Stimulated activated effector memory CD8-positive, alpha-beta T cell treated with anti-CD3 and anti-CD28 coated beads, Interleukin-12 subunit alpha, Interleukin-12 subunit beta, amount 100 ng/mL, for 72 hours (primary cell): ENCODE measurements around the gene SAPCD2.

ENCODE experiments used
- ATAC-seq: fragments of 150-1000 bp; cut with Tn5 transposase; 2 replicates; pipeline ENCODE4 v1.10.0; 2021
- DNase-seq, 2 donors: peaks; one replicate each; pipeline ENCODE4 v3.0.0; 2021 to 2022; ENCODE audit warnings: low spot score in 2 of 2
- H3K27ac Mint-ChIP-seq: one replicate; pipeline ENCODE4 v1.8.0; 2022; ENCODE audit warnings: mild to moderate bottlenecking, mixed read lengths
- H3K36me3 Mint-ChIP-seq: one replicate; pipeline ENCODE4 v1.8.0; 2022; ENCODE audit warnings: mild to moderate bottlenecking, mixed read lengths
- H3K4me1 Mint-ChIP-seq: one replicate; pipeline ENCODE4 v1.8.0; 2022; ENCODE audit warnings: mixed read lengths
- H3K4me3 Mint-ChIP-seq: one replicate; pipeline ENCODE4 v1.8.0; 2022; ENCODE audit warnings: mild to moderate bottlenecking, mixed read lengths
- H3K9me3 Mint-ChIP-seq: one replicate; pipeline ENCODE4 v1.8.0; 2022; ENCODE audit warnings: mixed read lengths

The SAPCD2 gene

GRCh38 chr9:137110147-137110910 is 40.0 kb upstream of the SAPCD2 start:
- Mint-ChIP-seq H3K36me3 (peaks cover 40% of the 10 kb centered on the region), H3K4me3 (no peak overlapping the region), H3K27ac (peak overlapping the region; percentile 75), H3K4me1 (peaks cover 14% of the 10 kb centered on the region), H3K9me3 (no peaks in the 10 kb centered on the region)
- ATAC-seq (no peak), DNase-seq (no peak)

DNA sequence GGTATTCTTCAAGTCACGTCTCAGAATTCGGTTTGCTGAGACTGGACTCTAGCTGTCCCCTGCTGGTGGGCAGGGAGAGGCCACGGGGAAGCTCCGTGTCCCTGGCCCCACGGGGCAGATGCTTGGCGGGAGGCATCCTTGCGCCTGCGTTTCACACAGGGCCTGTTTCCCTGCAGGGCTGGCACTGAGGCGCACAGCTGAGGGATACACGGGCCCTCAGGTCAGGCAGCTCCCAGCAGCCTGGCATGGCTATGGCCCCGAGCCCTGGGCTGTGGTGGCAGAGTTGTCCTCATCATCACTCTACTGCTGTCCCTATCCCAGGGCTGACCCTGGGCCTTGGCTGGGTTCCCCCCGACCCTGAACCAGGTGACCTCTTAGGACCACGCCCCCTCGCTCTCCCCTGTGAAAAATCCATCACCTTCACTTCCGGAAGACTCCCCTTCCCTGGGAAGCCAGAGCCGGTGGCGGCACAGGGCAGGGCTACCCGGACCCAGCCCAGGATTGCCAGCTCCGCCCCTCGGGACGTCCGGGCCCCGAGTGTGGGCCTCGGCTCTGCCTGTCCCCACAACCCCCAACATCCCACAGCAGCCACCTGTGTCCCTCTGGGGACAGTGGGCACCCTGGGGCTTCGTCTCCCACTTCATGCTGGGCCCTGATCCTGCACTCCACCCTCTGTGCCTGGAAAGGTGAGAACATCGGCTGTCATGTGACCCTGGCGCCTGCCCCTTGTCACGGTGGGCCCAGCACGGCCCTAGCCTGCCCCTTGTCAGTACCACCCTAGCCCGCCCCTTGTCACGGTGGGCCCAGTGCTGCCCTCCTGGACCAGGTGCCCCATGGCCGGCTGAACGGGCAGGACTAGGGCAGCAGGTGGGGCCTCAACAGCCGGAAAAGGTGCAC is 39.1 kb upstream of the SAPCD2 start:
- H3K36me3 Mint-ChIP-seq, result peaks cover 40% of the 10 kb centered on the region
- H3K4me1 Mint-ChIP-seq, result peaks cover 14% of the 10 kb centered on the region
- DNase-seq (no peak), ATAC-seq (no peak)
- H3K27ac Mint-ChIP-seq, result no peak overlapping the region
- no peak overlapping the region for H3K4me3 Mint-ChIP-seq
- no peaks in the 10 kb centered on the region for H3K9me3 Mint-ChIP-seq

GRCh38 chr9:137108608-137109249 is 38.4 kb upstream of the SAPCD2 start:
- Mint-ChIP-seq H3K4me3 (no peak overlapping the region), H3K36me3 (peaks cover 40% of the 10 kb centered on the region), H3K9me3 (no peaks in the 10 kb centered on the region), H3K4me1 (peaks cover 14% of the 10 kb centered on the region), H3K27ac (no peak overlapping the region)
- DNase-seq, result no peak
- ATAC-seq, result no peak

DNA sequence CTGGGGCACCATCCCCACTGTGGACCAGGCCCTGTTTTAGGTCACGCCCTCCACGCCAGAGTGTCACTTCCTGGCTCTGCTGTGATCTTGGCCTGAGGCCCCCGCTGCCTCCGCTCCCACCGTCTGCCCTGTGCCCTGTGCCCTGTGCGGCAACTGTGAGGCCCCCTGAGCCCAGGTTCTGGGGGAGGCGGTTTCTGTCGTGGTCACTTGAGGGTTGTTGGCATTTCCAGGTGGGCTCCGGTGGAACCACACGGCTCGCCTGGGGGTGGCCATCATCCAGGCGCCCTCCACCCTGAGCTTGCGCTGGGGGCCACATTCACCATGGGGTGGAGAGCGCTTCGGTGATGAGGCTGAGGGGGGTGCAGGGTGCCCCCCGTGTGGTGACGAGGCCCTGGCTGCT is 37.6 kb upstream of the SAPCD2 start:
- Mint-ChIP-seq H3K4me3 (no peak overlapping the region), H3K9me3 (no peaks in the 10 kb centered on the region), H3K27ac (no peak overlapping the region), H3K36me3 (peaks cover 40% of the 10 kb centered on the region), H3K4me1 (peaks cover 9% of the 10 kb centered on the region)
- DNase-seq (no peak), ATAC-seq (no peak)

- peaks cover 5% of the 10 kb centered on the region for H3K4me1 Mint-ChIP-seq
- H3K27ac Mint-ChIP-seq, result no peak overlapping the region
- peaks cover 40% of the 10 kb centered on the region for H3K36me3 Mint-ChIP-seq
- H3K9me3 Mint-ChIP-seq, result no peaks in the 10 kb centered on the region
- ATAC-seq, result no peak
- no peak for DNase-seq
- no peak overlapping the region for H3K4me3 Mint-ChIP-seq
Observed at GRCh38 chr9:137107312-137107921, 37.1 kb upstream of the SAPCD2 start.

DNA sequence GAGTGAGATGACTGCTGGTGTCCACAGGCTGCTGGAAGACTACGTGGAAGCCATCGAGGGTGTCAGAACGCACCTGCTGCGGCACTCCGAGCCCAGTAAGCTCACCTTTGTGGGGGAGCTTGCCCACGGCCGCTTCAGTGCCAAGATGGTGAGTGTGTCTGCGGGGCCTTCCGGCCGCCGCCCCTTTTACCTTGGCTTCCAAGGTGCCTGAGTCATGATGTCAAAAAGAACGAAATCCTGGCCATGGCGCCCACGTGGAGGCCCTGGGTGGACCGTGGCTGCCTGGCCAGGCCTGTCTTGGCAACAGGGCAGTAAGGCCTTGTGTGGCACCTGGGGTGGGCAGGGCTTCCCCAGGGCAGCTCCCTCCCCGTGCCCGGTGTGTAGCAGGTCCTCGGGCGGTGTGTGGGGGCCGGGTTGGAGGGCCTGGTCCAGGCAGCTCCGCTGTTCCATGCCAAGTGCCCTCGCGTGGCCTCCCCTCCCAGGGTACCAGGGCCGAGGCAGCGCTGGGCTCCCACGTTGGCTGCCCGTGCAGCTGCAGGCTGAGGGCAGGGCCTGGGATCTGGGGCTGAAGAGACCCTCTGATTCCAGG is 36.4 kb upstream of the SAPCD2 start:
- Mint-ChIP-seq H3K4me3 (no peak overlapping the region), H3K4me1 (peaks cover 5% of the 10 kb centered on the region), H3K9me3 (no peaks in the 10 kb centered on the region), H3K36me3 (peaks cover 36% of the 10 kb centered on the region), H3K27ac (no peak overlapping the region)
- no peak for DNase-seq
- ATAC-seq, result no peak

GRCh38 chr9:137105814-137106661 is 35.7 kb upstream of the SAPCD2 start:
- DNase-seq (no peak), ATAC-seq (no peak)
- no peaks in the 10 kb centered on the region for H3K9me3 Mint-ChIP-seq
- peak overlapping the region; percentile 64 for H3K27ac Mint-ChIP-seq
- H3K4me3 Mint-ChIP-seq, result no peak overlapping the region
- peaks cover 5% of the 10 kb centered on the region for H3K4me1 Mint-ChIP-seq
- H3K36me3 Mint-ChIP-seq, result peaks cover 28% of the 10 kb centered on the region

- no peak for DNase-seq
- no peaks in the 10 kb centered on the region for H3K9me3 Mint-ChIP-seq
- H3K36me3 Mint-ChIP-seq, result peaks cover 16% of the 10 kb centered on the region
- ATAC-seq, result no peak
- H3K4me1 Mint-ChIP-seq, result no peaks in the 10 kb centered on the region
- no peak overlapping the region for H3K27ac Mint-ChIP-seq
- H3K4me3 Mint-ChIP-seq, result no peak overlapping the region
Observed at GRCh38 chr9:137103206-137103999, 33.0 kb upstream of the SAPCD2 start.

DNA sequence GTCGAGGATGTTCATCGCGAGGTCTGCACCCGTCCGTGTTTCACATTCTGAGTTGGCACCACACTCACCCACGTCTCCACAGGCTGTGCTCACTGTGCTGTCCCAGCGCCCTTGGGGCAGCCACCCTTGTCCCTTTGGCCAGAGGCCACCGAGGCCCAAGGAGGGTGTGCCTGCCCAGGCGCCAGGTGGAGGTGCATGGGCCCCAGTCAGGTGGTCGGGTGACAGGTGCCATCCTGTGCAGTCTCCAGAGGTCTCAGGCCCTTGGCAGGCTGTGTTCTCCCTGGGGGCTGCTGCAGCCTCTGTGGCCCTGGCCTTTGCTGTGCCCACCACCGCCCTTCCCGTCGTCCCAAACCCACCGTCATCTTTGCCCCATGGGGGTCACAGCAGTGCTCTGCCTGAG is 28.9 kb upstream of the SAPCD2 start:
- Mint-ChIP-seq H3K4me1 (peaks cover 22% of the 10 kb centered on the region), H3K27ac (no peak overlapping the region), H3K9me3 (no peaks in the 10 kb centered on the region), H3K4me3 (no peak overlapping the region), H3K36me3 (peaks cover 37% of the 10 kb centered on the region)
- ATAC-seq (no peak), DNase-seq (no peak)

- ATAC-seq, result no peak
- Mint-ChIP-seq H3K4me1 (peaks cover 22% of the 10 kb centered on the region), H3K27ac (no peak overlapping the region), H3K36me3 (peaks cover 42% of the 10 kb centered on the region), H3K4me3 (no peak overlapping the region), H3K9me3 (no peaks in the 10 kb centered on the region)
- no peak for DNase-seq
Observed at GRCh38 chr9:137097761-137098462, 27.6 kb upstream of the SAPCD2 start.

DNA sequence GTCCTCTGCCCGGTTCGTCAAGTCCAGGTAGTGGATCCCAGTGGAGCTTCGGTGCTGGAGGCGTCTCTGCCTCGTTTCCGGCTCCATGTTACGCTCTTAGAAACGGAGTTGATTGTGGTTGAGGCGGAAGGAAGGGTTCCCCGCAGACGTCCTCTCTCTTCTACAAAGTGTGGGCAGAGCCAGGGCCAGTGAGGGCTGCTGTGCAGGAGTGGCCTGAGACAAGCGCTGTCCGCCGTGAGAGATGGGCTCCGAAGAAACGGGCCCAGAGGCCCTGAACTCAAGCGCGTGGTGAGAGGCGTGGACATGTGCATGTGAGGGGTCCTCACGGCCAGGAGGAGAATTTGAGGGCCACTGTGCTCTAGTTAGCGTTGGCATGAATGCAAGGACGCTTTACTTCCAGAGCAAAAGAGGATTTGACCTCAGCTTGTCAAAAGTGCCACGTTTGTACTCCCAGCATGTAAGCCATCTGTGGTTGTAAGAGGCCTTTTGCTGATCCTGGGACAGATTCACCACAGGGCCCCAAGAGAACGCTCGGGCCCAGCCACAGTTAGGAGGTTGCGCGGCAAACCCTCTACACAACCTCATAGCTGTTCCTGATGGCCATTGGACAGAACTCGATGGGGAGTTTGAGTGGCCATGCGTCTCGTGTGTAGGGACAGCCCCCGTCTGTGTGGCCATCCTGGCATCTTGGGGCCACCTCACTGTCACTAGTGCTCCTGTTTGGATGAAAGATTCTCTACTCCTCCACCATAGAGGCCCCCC is 26.6 kb upstream of the SAPCD2 start:
- H3K9me3 Mint-ChIP-seq, result no peaks in the 10 kb centered on the region
- H3K27ac Mint-ChIP-seq, result peak overlapping the region; percentile 96
- no peak for ATAC-seq
- H3K4me1 Mint-ChIP-seq, result peaks cover 22% of the 10 kb centered on the region
- no peak for DNase-seq
- H3K36me3 Mint-ChIP-seq, result peaks cover 51% of the 10 kb centered on the region
- H3K4me3 Mint-ChIP-seq, result peak overlapping the region; percentile 86

DNA sequence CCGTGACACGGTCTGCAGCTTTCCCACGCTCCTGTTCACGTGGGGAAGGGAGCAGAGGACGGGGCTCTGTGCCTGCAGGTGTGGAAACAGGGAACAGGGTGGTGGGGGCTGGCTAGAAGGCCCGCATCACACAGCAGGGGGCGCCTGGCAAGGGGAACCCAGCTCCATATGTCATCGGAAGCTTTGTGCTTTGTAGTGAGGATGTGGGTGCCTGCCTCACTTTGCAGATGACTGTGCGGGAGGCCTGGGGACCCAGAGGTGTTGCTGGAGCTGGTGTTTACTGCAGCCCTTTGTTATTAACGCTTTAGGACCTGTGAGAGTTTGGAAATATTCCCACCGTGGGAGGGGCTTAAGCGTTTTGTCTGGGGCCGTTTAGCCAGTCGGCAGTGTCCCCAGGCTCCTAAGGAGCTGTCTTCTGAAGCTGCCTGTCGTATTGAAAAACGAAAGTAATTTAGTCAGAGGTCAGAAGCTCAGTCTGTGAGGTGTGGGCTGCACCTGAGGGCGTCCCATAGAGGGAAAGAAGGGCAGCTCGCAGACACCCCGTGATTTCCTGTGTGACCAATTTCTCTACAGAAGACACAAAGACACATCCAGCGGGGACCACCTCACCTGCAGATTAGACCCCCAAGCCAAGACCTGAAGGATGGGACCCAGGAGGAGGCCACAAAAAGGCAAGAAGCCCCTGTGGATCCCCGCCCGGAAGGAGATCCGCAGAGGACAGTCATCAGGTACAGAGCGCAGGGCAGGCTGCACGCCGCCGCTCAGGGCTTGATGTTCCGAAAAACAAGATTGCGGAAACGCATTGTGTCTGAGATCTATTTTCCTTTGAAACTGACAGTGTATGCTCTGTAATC is 25.5 kb upstream of the SAPCD2 start:
- Mint-ChIP-seq H3K9me3 (no peaks in the 10 kb centered on the region), H3K4me3 (peak overlapping the region; percentile 86), H3K36me3 (peaks cover 62% of the 10 kb centered on the region), H3K4me1 (peaks cover 22% of the 10 kb centered on the region), H3K27ac (peak overlapping the region; percentile 96)
- ATAC-seq, result peak; percentile 99
- DNase-seq, result peak; percentile 69 to 90
